NCI-H82 treated with DMSO at 0.1 percent for 48 hours (cell line): ENCODE results near the gene CLIC6.
A peak's percentile ranks its signal among the peaks of the same experiment; 100 is the strongest.

ENCODE experiments used
- DNase-seq: peaks from one replicate; lab custom pipeline; 2025; ENCODE audit not compliant: unreplicated experiment; lab: John Stamatoyannopoulos, UW

CLIC6 gene

GRCh38 chr21:34724131-34724856, 55.5 kb downstream of the CLIC6 start:
- DNase-seq: no peak

- no peak for DNase-seq
Measured at GRCh38 chr21:34724857-34725195, 56.0 kb downstream of the CLIC6 start.

GRCh38 chr21:34726627-34727337, 58.0 kb downstream of the CLIC6 start:
- no peak for DNase-seq

- DNase-seq: no peak
Measured at GRCh38 chr21:34728479-34728878, 59.7 kb downstream of the CLIC6 start.

GRCh38 chr21:34730194-34730593, 61.4 kb downstream of the CLIC6 start:
- no peak for DNase-seq

DNA sequence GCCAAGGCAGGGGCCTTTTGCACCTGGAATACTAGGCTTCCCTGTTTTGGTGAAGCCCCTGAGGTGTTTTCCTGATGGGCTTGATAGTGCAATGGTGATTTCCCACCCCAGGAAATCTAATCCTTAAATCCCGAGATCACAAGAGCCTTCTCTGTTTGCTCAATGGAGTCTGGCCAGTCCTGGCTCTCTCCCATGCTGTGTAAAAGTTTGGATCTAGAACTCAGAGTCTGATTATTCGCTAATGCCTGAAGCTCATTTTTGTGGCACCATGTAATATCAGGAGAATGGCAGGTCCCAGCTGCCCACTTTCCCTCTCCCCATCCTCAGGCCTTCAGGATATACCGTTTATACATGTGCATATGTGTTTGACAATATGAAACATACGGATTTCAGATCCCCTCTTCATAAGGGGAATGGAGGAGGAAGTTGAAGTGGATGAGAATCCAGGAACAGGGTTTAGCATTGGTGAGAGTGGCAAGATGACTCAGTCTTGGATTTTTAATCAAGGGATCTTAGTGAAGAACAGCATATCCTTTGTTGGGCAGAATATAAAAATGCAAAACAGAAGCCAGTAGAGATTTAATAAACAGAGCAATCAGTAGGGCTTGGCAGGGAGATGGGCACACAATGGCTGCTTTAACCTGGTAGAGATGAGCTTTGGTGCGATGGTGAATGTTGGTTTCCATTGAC, 62.1 kb downstream of the CLIC6 start:
- DNase-seq: no peak

DNA sequence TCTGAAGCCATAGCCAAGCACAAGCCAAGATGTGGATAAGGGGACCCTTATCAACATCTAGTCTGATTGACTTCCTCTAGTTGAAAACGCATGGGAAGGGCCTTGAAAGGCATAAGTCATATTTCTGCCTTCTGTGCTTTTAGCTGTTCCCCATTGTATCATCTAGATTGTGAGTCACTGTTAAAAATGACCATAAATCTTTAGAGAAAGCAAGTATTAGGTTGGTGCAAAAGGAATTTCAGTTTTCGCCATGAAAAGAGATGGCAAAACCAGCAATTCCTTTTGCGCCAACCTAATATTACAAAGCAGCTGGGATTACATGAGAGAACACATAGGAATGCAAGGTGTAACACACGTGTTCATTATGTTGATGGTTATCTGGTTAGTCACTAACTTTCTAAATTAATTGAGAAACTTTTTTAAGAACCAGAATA, 63.6 kb downstream of the CLIC6 start:
- DNase-seq: no peak

DNA sequence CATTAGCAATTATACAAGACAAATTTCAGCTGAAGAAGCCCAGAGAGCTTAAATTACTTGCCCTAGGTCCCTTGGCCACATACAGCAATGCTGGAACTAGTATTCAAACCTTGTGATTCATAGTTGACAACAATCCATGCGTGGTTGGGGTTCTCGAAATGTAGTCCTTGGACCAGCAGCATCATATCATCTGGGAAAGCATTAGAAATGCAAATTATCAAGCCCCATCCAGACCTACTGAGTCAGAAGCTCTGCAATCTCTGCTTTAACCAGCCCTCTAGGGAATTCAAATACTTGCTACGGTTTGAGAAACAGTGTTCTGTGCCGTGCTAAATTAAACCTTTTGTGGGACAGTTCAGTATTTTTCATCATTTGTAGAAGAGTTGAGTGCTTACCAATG, 65.1 kb downstream of the CLIC6 start:
- no peak for DNase-seq

GRCh38 chr21:34734696-34735095, 65.9 kb downstream of the CLIC6 start:
- no peak for DNase-seq

GRCh38 chr21:34736116-34736874, 67.5 kb downstream of the CLIC6 start:
- no peak for DNase-seq

GRCh38 chr21:34737115-34737514, 68.3 kb downstream of the CLIC6 start:
- DNase-seq: no peak

- DNase-seq: no peak
Measured at GRCh38 chr21:34740198-34740597, 71.4 kb downstream of the CLIC6 start.

- DNase-seq: no peak
Measured at GRCh38 chr21:34743285-34743684, 74.5 kb downstream of the CLIC6 start.

GRCh38 chr21:34743831-34744230, 75.0 kb downstream of the CLIC6 start:
- DNase-seq: no peak

GRCh38 chr21:34744801-34745200, 76.0 kb downstream of the CLIC6 start:
- DNase-seq: no peak

DNA sequence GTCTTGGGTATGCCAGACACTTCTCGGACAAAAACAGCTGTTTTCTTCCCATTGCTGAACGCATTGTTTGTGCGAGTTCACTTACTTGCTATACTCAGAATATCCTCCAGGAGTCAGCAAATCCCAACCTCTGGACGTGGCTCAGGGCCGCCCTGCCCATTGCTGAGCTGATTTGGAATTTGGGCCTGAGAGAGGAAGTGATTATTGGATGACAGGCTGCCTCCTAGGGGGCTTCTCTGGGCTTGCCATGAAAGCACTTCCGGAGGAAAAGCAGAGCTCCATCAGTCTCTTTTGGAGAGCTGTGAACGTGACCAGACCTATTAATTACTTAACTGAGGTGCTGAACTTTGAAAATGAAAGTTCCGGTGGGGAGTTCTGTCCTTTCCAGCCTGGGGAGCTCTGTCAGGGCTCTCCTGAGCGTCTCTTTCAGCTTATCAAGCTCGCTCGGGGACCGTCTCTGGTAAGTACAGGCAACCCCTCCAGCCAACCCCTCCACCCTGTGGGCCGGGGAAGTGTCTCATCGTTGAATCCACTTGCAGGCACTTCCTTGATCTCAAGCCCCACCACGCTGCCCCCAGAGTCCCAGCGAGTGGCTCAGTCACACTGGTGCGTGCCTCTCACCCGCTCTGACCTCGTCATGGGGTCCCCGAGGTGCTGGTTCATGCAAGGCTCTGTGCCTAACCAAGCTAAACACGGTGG, 76.9 kb downstream of the CLIC6 start:
- DNase-seq: peak; percentile 61

- DNase-seq: no peak
Measured at GRCh38 chr21:34748862-34749261, 80.1 kb downstream of the CLIC6 start.

DNA sequence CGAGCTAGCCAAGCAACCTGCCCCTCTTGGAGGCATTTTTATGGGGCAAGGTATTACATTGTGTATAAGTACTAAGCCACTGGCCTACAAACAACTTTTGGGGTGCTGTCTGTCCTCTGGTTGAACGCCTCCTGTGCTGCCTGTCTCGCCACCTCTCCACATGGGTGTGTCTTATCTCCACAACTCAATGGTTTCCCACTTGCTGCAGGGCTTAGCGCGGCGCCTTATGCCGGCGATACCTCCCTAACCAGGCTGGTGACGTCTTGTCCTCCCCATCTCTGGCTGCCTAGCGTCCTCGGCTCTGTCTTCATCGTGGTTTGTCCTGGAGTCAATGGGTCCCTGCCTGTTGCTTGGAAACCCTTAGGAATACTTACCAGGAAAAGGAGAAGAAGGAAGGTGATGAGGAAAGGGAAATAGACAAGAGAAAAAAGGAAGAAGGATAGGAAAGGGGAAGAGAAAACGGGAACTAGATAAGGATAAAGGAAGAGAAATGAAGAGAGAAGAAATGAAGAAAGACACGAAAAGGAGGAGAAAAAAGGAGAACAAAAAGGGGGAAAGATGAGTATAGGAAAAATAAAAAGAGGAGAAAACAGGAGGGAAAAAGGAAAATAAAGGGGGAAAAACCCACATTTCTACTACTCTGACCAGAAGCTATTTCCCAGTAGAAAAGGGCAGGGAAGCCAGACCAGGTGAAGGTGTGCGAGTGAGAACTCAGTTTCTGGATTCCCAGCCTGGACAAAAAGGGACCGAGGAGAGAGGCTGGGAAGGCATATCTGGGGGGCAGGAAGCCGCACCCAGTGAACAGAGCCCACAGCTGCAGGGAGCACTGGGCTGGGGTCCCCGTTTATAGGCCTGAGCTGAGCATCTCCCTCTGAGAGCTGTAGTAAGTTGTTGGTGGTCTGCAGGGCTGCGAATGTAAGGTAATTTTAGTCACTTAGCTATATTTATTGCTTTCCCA, 86.2 kb downstream of the CLIC6 start:
- no peak for DNase-seq

- no peak for DNase-seq
Measured at GRCh38 chr21:34761758-34762330, 93.0 kb downstream of the CLIC6 start.
